B cell (primary cell): Measurements from ENCODE around the gene YY1AP1.

Experiments
- EZH2 ChIP-seq: IDR thresholded peaks from 2 replicates; pipeline ENCODE4 v1.6.1; 2012; ENCODE audit warnings: borderline replicate concordance, low read depth, mild to moderate bottlenecking, moderate library complexity, low read length; ENCODE audit not compliant: insufficient read depth, poor library complexity, severe bottlenecking
- TF ChIP-seq, protein P1 (sequence below): fragments of 200-600 bp; IDR thresholded peaks from one replicate; pipeline ENCODE4 v1.8.0; 2022; ENCODE audit warnings: antibody characterized with exemption, mild to moderate bottlenecking

DNA sequence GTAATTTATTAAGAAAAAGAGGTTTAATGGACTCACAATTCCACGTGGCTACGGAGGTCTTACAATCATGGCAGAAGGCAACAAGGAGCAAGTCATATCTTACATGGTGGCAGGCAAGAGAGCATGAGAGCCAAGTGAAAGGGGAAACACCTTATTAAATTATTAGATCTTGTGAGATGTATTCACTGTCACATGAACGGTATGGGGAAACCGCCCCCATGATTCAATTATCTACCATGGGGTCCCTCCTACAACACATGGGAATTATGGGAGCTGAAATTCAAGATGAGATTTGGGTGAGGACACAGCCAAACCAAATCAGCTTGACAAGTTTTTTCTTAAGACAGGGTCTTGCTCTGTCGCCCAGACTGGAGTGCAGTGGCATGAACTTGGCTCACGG, 14.6 kb upstream of the YY1AP1 start:
- TF ChIP-seq, protein P1, sequence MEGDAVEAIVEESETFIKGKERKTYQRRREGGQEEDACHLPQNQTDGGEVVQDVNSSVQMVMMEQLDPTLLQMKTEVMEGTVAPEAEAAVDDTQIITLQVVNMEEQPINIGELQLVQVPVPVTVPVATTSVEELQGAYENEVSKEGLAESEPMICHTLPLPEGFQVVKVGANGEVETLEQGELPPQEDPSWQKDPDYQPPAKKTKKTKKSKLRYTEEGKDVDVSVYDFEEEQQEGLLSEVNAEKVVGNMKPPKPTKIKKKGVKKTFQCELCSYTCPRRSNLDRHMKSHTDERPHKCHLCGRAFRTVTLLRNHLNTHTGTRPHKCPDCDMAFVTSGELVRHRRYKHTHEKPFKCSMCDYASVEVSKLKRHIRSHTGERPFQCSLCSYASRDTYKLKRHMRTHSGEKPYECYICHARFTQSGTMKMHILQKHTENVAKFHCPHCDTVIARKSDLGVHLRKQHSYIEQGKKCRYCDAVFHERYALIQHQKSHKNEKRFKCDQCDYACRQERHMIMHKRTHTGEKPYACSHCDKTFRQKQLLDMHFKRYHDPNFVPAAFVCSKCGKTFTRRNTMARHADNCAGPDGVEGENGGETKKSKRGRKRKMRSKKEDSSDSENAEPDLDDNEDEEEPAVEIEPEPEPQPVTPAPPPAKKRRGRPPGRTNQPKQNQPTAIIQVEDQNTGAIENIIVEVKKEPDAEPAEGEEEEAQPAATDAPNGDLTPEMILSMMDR: no peak
- TF ChIP-seq EZH2: no peak
